GM21367 (cell line): ENCODE results near the gene UBASH3B.
"Not testable (repeated sequence)": the region's sequence is repeated elsewhere in the genome, so short reads cannot be mapped to it uniquely, and the experiment has no call there.

Experiments
- ATAC-seq: cut with Tn5 transposase; IDR thresholded peaks from one replicate; pipeline ENCODE4 v1.9.1; 2021; ENCODE audit not compliant: unreplicated experiment

The UBASH3B gene

GRCh38 chr11:122728561-122728960, 73.0 kb downstream of the UBASH3B start:
- ATAC-seq = no peak

DNA sequence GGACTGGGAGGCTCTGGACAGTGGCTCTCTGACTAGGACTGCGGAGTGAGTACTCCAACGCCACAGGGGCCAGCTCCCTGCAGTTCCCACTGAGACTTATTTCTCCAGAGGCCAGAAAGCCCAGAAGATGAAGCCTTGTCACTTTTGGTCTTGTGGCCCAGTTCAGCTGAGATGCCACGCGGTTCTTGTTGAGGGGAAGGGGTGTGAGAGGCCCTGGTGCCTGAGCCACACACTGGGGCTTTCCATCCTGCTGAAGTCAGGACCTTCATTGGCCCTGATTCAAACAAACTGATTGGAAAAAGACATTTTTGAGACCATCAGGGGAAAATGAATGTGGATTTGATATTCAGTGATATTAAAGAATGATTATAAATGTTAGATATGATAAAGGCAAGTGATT, 73.6 kb downstream of the UBASH3B start:
- ATAC-seq = no peak

- ATAC-seq = not testable (repeated sequence)
Observed at GRCh38 chr11:122730694-122731093, 75.2 kb downstream of the UBASH3B start.

GRCh38 chr11:122731500-122731913, 76.0 kb downstream of the UBASH3B start:
- ATAC-seq = no peak

- no peak for ATAC-seq
Observed at GRCh38 chr11:122732342-122733315, 77.1 kb downstream of the UBASH3B start.

GRCh38 chr11:122733318-122733717, 77.8 kb downstream of the UBASH3B start:
- no peak for ATAC-seq

- no peak for ATAC-seq
Observed at GRCh38 chr11:122734848-122735496, 79.5 kb downstream of the UBASH3B start.

DNA sequence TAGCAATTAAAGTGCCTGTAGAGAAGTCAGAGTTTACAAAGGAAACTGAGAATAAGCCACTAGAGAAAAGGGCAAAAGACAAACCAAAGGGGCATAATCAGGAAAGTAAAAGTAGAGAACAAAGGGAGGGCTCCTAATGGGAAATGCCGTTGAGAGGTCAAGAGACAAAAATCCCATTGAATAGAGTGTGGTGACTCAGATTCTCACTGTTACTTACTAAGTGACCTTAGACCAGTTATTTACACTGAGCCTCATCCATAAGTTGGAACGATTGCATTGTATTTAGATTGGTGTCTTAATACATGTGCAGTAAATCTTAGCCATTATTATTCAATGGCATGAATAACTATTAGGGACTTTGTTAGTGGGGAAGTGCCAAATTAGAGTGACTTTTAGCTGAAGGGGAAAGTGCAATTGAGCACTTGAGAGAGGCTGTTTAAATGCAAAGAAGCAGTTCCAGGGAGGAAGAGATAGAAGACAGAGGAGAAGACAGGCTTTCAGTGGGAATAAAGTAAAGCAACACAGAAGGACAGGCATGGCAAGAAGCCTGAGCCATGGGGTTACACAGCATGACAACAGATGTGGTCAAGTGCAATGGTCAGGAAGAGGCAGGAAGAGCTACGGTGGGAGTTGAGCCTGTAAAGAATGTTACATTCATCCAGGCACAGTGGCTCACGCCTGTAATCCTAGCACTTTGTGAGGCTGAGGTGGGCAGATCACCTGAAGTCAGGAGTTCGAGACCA, 82.6 kb downstream of the UBASH3B start:
- ATAC-seq = no peak

- ATAC-seq = no peak
Observed at GRCh38 chr11:122741613-122742300, 86.2 kb downstream of the UBASH3B start.

- no peak for ATAC-seq
Observed at GRCh38 chr11:122742301-122743018, 86.9 kb downstream of the UBASH3B start.

DNA sequence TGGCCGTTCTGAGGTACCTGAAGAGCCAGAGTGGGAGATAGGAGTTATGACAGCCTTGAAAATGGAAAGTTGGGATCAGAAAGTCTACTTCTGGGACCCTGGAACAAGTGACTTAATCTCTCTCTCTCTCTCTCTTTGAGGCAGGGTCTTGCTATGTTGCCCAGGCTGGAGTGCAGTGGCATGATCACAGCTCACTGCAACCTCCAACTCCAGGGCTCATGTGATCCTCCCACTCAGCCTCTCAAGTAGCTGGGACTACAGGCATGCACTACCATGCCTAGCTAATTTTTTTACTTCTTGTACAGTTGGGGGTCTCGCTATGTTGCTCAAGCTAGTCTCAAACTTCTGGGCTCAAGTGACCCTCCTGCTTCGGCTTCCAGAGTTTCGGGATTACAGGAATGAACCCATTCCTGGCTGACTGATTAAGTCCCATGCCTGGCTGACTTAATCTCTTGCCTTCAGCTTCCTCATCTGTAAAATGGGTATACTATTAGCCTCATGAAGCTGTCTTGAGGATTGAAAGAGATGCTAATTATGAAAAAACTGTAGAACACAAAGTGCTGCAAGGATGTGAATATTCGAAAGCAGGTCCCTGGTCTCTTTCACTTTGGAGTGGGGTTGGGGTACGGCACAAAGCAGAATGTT, 87.7 kb downstream of the UBASH3B start:
- no peak for ATAC-seq

DNA sequence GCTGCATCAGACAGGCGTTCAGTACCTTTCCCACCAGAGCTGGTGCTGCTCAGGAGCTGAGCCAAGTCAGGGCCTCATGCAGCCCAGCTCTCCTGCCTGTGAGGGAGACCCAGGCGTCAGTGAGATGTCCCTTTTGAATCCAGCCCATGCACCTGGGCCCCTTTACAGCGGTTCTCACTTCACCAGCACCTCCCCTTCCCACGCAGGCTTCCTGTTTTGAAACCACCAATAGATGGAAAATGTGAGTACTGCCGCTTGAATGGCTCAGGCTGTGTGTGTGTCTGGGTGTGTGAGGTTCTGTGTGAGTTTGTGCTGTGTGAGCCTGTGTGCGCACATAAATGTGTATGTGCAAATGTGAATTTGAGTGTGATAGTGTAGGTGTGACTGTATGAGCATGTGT, 88.4 kb downstream of the UBASH3B start:
- ATAC-seq = peak; percentile 45

- no peak for ATAC-seq
Observed at GRCh38 chr11:122744357-122744756, 88.8 kb downstream of the UBASH3B start.

DNA sequence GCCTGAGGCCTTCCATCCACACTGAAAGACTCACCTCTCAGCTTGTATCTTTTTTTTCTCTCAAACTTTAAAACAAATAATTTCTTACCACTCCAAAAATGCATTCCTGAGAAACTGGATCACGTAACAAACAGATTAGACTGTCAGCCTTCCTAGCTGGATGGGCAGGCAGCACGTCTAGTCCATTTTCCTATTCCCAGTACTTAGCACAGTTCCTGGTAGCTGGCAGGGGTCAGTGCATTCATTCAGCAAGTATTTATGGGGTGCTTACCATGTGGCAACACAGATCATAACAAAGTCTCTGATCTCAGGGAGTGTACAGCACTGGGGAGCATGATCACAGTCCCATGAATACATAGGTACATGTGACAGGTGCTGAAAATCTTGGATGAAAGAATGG, 89.6 kb downstream of the UBASH3B start:
- no peak for ATAC-seq

- peak; percentile 80 for ATAC-seq
Observed at GRCh38 chr11:122746050-122746478, 90.5 kb downstream of the UBASH3B start.

- ATAC-seq = no peak
Observed at GRCh38 chr11:122746611-122747244, 91.2 kb downstream of the UBASH3B start.

DNA sequence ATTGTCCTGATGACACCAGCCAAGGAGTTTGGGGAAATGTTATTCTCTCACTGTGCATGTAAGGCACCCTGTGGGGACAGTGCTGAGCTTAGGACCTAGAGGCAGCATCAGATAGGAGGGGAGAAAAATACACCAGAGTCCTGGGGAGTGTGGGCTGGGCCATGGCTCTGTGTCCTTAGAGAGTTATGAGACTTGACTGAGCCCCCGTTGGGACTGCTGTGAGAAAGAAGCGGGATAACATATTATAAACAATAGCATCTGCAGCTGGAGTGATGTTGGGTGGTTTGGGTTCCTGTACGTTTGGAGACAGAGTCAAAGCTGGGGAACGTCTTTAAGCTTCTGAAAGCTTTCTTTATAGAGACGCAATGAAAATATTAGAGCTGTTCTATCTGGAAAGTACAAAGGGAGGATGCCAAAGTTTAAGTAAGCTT, 91.8 kb downstream of the UBASH3B start:
- ATAC-seq = no peak

- ATAC-seq = peak; percentile 79
Observed at GRCh38 chr11:122749005-122749687, 93.6 kb downstream of the UBASH3B start.

DNA sequence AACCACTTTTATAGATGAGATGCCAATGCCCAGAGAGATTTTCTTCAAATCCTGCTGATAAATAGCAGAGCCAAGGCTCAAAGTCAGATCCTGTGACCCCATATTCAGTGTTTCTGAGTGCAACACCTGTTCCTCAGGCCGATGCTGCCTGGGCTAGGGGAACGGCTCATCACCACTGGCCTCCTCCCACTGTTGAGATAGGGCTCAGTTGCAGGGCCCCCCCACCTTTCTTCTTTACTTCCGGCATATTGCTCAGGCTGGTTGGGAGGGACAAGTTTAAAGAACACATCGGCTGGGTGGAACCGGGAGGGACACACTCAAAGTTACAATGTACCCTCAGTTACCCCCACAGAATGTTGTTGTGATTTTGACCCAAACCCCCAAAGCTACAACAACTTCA, 94.5 kb downstream of the UBASH3B start:
- no peak for ATAC-seq
